ENCODE results near the gene WDR59. TPM values are rescaled to one million over a fixed set of nuclear protein-coding genes. Genes with fewer than 3 reads are reported as not detected.

WDR59 gene
- total RNA-seq, 1 experiment from 2014 or later = 26.8 TPM

DNA sequence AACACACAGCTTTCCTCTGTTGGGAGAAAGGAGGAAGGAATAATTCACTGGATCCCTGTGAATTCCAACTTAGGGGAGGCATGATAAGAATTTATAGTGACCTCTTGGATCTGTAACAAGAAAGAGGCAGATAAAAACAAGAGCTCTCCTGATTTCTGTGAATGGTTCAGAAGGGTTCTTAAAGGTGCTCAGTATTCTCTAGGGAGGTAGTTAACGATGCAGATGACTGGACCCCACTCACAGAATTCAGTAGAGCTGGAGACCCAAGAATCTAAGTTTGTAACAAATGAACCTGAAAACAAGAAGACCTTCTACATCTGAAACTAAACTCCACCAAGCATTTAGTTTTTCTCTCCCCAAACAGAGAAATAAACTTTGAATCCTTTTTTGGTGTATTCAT, 22.5 kb upstream of the WDR59 start:
- Histone ChIP-seq H2AFZ (ENCODE audit: low read length) (no peak overlapping the region), H3K27me3 (ENCODE audit: low read length) (no peaks in the 10 kb centered on the region), H4K20me1 (ENCODE audit: insufficient read depth, low read depth, low read length) (no peaks in the 10 kb centered on the region; the same call in 1 of the 2 replicates), H3K9me3 (ENCODE audit: low read length) (no peaks in the 10 kb centered on the region), H3K36me3 (ENCODE audit: insufficient read depth, low read length) (no peaks in the 10 kb centered on the region), H3K79me2 (ENCODE audit: low read length) (no peaks in the 10 kb centered on the region), H3K9ac (ENCODE audit: low read length) (no peak overlapping the region), H3K4me1 (ENCODE audit: low read length) (no peaks in the 10 kb centered on the region; the same call in 1 of the 2 replicates), H3K9me2 (replicated peaks; ENCODE audit: insufficient read depth, low read length) (no peaks in the 10 kb centered on the region), H3K4me2 (ENCODE audit: low read depth, low read length, poor library complexity, severe bottlenecking) (no peak overlapping the region), H3K4me3 (ENCODE audit: low read length) (no peak overlapping the region), H3K27ac (ENCODE audit: low read length) (no peak overlapping the region)
- no peak for DNase-seq

DNA sequence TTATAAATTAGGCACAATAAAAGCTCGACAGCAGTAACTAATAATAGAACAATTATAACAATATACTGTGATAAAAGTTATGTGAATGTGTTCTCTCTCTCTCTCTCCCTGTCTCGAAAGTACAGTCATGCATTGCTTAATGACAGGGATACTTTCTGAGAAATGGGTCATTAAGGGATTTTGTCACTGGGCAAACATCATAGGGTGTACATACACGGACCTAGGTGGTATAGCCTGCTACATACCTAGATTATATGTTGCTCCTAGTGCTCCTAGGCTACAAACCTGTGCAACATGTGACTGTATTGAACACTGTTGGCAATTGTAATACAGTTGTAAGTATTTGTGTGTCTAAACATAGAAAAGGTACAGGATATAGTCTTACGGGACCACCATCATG, 20.8 kb upstream of the WDR59 start:
- Histone ChIP-seq H3K27ac (ENCODE audit: low read length) (no peak overlapping the region), H2AFZ (ENCODE audit: low read length) (no peak overlapping the region), H3K9ac (ENCODE audit: low read length) (no peak overlapping the region), H3K79me2 (ENCODE audit: low read length) (no peaks in the 10 kb centered on the region), H3K4me1 (ENCODE audit: low read length) (no peaks in the 10 kb centered on the region), H3K27me3 (ENCODE audit: low read length) (no peaks in the 10 kb centered on the region), H3K9me2 (replicated peaks; ENCODE audit: insufficient read depth, low read length) (no peaks in the 10 kb centered on the region), H3K36me3 (ENCODE audit: insufficient read depth, low read length) (no peaks in the 10 kb centered on the region), H3K4me3 (ENCODE audit: low read length) (no peak overlapping the region), H3K4me2 (ENCODE audit: low read depth, low read length, poor library complexity, severe bottlenecking) (no peak overlapping the region), H4K20me1 (ENCODE audit: insufficient read depth, low read depth, low read length) (no peaks in the 10 kb centered on the region; the same call in 1 of the 2 replicates), H3K9me3 (ENCODE audit: low read length) (no peaks in the 10 kb centered on the region)
- DNase-seq = no peak

DNA sequence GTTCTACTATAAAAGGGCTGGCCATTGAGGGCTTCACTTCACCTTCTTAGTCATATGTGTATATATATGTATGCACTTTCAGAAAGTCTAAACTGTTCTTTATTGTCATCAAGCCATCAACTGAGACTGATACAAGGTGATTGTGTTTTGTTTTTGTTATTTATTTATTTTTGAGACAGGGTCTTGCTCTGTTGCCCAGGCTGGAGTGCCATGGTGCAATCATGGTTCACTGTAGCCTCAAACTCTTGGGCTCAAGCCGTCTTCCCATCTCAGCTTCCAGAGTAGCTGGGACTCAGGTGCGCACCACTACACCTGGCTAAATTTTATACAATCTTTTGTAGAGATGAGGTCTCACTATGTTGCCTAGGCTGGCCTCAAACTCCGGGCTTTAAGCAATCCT, 19.5 kb upstream of the WDR59 start:
- Histone ChIP-seq H3K9ac (ENCODE audit: low read length) (no peak overlapping the region), H3K27me3 (ENCODE audit: low read length) (no peaks in the 10 kb centered on the region), H3K9me2 (replicated peaks; ENCODE audit: insufficient read depth, low read length) (no peaks in the 10 kb centered on the region), H3K4me3 (ENCODE audit: low read length) (no peak overlapping the region), H3K79me2 (ENCODE audit: low read length) (no peaks in the 10 kb centered on the region), H2AFZ (ENCODE audit: low read length) (no peak overlapping the region), H3K4me2 (ENCODE audit: low read depth, low read length, poor library complexity, severe bottlenecking) (no peak overlapping the region), H4K20me1 (ENCODE audit: insufficient read depth, low read depth, low read length) (peaks cover 6% of the 10 kb centered on the region; the same call in 1 of the 2 replicates), H3K36me3 (ENCODE audit: insufficient read depth, low read length) (no peaks in the 10 kb centered on the region), H3K4me1 (ENCODE audit: low read length) (peaks cover 7% of the 10 kb centered on the region), H3K9me3 (ENCODE audit: low read length) (no peaks in the 10 kb centered on the region), H3K27ac (ENCODE audit: low read length) (no peak overlapping the region)
- DNase-seq = no peak

DNA sequence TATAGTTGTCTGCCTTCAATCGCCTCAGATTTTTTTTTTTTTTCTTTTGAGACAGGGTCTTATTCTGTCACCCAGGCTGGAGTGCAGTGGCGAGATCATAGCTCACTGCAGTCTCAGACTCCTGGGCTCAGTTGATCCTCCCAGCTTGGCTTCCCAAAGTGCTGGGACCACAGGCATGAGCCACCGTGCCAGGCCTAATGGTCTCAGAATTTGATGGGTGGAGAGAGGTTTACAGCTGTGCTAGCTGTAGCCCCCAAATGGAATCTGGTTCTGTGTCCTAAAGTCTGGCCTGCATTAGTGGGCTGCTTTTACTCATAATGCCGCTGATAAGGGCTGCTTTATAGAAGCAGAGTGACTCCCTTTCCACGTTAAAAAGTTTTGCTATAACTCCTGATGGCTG, 19.0 kb upstream of the WDR59 start:
- H4K20me1 ChIP-seq (ENCODE audit: insufficient read depth, low read depth, low read length) = peaks cover 6% of the 10 kb centered on the region; the same call in 1 of the 2 replicates
- H3K27ac ChIP-seq (ENCODE audit: low read length) = no peak overlapping the region
- no peak for DNase-seq
- no peak overlapping the region for H3K4me3 ChIP-seq (ENCODE audit: low read length)
- no peak overlapping the region for H2AFZ ChIP-seq (ENCODE audit: low read length)
- H3K4me2 ChIP-seq (ENCODE audit: low read depth, low read length, poor library complexity, severe bottlenecking) = no peak overlapping the region
- H3K9me2 ChIP-seq (replicated peaks; ENCODE audit: insufficient read depth, low read length) = no peaks in the 10 kb centered on the region
- H3K79me2 ChIP-seq (ENCODE audit: low read length) = no peaks in the 10 kb centered on the region
- peaks cover 10% of the 10 kb centered on the region for H3K4me1 ChIP-seq (ENCODE audit: low read length)
- H3K9me3 ChIP-seq (ENCODE audit: low read length) = no peaks in the 10 kb centered on the region
- H3K9ac ChIP-seq (ENCODE audit: low read length) = no peak overlapping the region
- no peaks in the 10 kb centered on the region for H3K27me3 ChIP-seq (ENCODE audit: low read length)
- no peaks in the 10 kb centered on the region for H3K36me3 ChIP-seq (ENCODE audit: insufficient read depth, low read length)

DNA sequence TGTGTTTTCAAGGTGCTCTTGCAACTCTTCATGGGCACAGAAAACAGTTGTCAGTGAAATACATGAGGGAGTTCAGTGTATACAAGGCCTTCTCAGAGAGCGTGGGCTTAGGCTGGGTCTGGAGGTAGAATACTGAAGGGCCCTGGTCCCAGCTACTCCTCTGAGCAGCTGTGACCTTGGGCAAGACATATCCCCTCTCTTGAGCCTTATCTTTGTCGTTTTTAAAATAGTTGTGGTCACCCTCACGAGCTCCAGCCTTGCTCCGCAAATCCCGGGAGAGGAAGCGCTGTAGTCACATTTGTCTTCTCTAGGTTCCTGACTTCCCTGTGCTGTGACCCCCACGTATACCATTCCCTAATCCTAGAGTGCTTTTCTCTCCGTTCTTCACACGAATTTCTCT, 17.6 kb upstream of the WDR59 start:
- no peak overlapping the region for H2AFZ ChIP-seq (ENCODE audit: low read length)
- H3K4me3 ChIP-seq (ENCODE audit: low read length) = no peak overlapping the region
- H3K79me2 ChIP-seq (ENCODE audit: low read length) = no peaks in the 10 kb centered on the region
- no peaks in the 10 kb centered on the region for H3K9me3 ChIP-seq (ENCODE audit: low read length)
- H3K36me3 ChIP-seq (ENCODE audit: insufficient read depth, low read length) = no peaks in the 10 kb centered on the region
- H3K27ac ChIP-seq (ENCODE audit: low read length) = no peak overlapping the region
- peaks cover 17% of the 10 kb centered on the region for H3K4me1 ChIP-seq (ENCODE audit: low read length)
- H3K9me2 ChIP-seq (replicated peaks; ENCODE audit: insufficient read depth, low read length) = no peaks in the 10 kb centered on the region
- no peak overlapping the region for H3K4me2 ChIP-seq (ENCODE audit: low read depth, low read length, poor library complexity, severe bottlenecking)
- no peak for DNase-seq
- H4K20me1 ChIP-seq (ENCODE audit: insufficient read depth, low read depth, low read length) = peaks cover 6% of the 10 kb centered on the region; the same call in 1 of the 2 replicates
- no peak overlapping the region for H3K9ac ChIP-seq (ENCODE audit: low read length)
- no peaks in the 10 kb centered on the region for H3K27me3 ChIP-seq (ENCODE audit: low read length)

DNA sequence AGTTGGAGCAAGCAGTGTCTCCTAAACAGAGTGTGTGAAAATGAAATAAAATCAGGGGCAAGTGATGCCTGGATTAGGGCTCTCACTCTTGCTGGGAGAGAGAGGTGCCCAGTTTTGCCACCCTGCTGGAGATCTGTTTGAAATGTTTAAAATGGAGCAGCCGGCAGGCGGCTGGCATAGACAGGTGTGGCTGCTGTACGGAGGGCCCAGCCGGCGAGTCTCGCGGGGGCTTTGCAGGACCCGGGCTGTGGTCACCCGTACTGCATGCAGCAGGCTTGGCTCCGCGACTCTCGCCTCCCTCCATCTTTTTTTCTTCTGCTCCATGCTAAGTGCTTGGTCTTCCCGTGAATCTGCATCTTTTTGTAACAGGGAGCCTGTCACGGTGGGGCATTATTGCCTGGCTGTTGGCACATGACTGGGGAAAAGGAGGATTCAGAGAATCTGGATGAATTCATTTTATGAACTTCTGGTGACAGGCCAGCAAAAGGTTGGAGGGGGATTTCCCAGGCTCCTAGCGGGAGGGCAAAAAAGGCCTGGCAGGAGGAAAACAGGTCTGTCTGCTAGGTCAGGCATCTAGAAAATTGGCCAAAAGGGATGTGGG, 15.7 kb upstream of the WDR59 start:
- no peaks in the 10 kb centered on the region for H3K36me3 ChIP-seq (ENCODE audit: insufficient read depth, low read length)
- no peaks in the 10 kb centered on the region for H3K27me3 ChIP-seq (ENCODE audit: low read length)
- H4K20me1 ChIP-seq (ENCODE audit: insufficient read depth, low read depth, low read length) = peaks cover 6% of the 10 kb centered on the region; the same call in 1 of the 2 replicates
- H3K9ac ChIP-seq (ENCODE audit: low read length) = no peak overlapping the region
- no peak overlapping the region for H2AFZ ChIP-seq (ENCODE audit: low read length)
- H3K4me1 ChIP-seq (ENCODE audit: low read length) = peaks cover 17% of the 10 kb centered on the region
- H3K4me3 ChIP-seq (ENCODE audit: low read length) = no peak overlapping the region
- H3K79me2 ChIP-seq (ENCODE audit: low read length) = no peaks in the 10 kb centered on the region
- H3K4me2 ChIP-seq (ENCODE audit: low read depth, low read length, poor library complexity, severe bottlenecking) = peak overlapping the region; percentile 67
- H3K27ac ChIP-seq (ENCODE audit: low read length) = no peak overlapping the region
- no peaks in the 10 kb centered on the region for H3K9me2 ChIP-seq (replicated peaks; ENCODE audit: insufficient read depth, low read length)
- no peak for DNase-seq
- no peaks in the 10 kb centered on the region for H3K9me3 ChIP-seq (ENCODE audit: low read length)

DNA sequence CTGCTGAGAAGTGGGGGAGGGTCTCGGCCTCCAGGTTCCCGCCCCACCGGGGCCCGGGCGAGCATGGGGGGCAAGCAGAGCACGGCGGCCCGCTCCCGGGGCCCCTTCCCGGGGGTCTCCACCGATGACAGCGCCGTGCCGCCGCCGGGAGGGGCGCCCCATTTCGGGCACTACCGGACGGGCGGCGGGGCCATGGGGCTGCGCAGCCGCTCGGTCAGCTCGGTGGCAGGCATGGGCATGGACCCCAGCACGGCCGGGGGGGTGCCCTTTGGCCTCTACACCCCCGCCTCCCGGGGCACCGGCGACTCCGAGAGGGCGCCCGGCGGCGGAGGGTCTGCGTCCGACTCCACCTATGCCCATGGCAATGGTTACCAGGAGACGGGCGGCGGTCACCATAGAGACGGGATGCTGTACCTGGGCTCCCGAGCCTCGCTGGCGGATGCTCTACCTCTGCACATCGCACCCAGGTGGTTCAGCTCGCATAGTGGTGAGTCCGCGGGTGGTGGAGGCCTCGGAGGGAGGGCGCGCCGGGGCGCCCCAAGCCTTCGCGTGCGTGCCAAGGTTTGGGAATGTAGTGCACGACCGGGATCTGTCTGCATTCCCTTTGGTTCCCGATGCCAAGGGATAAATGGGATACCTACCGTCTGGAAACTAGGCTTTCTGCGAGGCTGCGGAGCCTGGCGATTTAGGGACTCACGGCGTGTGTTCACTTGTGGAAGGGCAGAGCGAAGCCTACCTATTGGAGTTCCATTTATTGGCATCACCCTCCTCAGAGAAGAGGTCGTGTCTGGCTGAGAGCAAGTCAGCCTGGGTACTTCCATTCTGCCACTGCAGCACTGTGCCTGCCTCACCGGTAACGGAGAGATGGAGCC, 14.9 kb upstream of the WDR59 start:
- Histone ChIP-seq H3K27ac (ENCODE audit: low read length) (no peak overlapping the region), H3K27me3 (ENCODE audit: low read length) (no peaks in the 10 kb centered on the region), H3K36me3 (ENCODE audit: insufficient read depth, low read length) (no peaks in the 10 kb centered on the region), H2AFZ (ENCODE audit: low read length) (no peak overlapping the region), H3K9me2 (replicated peaks; ENCODE audit: insufficient read depth, low read length) (no peaks in the 10 kb centered on the region), H3K4me1 (ENCODE audit: low read length) (peaks cover 17% of the 10 kb centered on the region), H4K20me1 (ENCODE audit: insufficient read depth, low read depth, low read length) (peaks cover 6% of the 10 kb centered on the region; the same call in 1 of the 2 replicates), H3K9ac (ENCODE audit: low read length) (peak overlapping the region; percentile 70), H3K9me3 (ENCODE audit: low read length) (no peaks in the 10 kb centered on the region), H3K4me2 (ENCODE audit: low read depth, low read length, poor library complexity, severe bottlenecking) (peak overlapping the region; percentile 67), H3K4me3 (ENCODE audit: low read length) (peak overlapping the region; percentile 69), H3K79me2 (ENCODE audit: low read length) (no peaks in the 10 kb centered on the region)
- no peak for DNase-seq

DNA sequence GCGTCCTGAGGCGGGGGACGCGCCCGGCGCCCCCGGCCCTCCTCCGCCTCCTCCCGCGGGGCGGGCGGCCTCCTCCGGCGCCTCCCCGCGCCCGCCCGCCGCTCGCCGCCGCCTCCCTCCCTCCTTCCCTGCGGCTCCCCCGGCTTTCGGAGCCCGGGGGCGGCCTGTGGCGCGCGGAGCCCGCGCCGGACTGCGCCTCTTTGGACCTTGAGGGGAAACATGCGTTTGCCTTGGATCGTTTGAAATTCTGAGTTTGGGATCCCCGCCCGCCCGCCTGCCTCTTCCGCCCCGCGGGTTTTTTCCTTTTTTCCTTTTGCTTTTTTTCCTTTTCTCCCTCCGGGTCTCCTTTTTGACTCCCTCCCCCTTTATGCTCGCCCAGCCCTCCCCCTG, 14.3 kb upstream of the WDR59 start:
- Histone ChIP-seq H3K4me1 (ENCODE audit: low read length) (peaks cover 17% of the 10 kb centered on the region), H3K4me2 (ENCODE audit: low read depth, low read length, poor library complexity, severe bottlenecking) (peak overlapping the region; percentile 67), H3K9me2 (replicated peaks; ENCODE audit: insufficient read depth, low read length) (no peaks in the 10 kb centered on the region), H3K4me3 (ENCODE audit: low read length) (peak overlapping the region; percentile 69), H3K27me3 (ENCODE audit: low read length) (no peaks in the 10 kb centered on the region), H3K9ac (ENCODE audit: low read length) (peak overlapping the region; percentile 70), H2AFZ (ENCODE audit: low read length) (no peak overlapping the region), H4K20me1 (ENCODE audit: insufficient read depth, low read depth, low read length) (peaks cover 6% of the 10 kb centered on the region; the same call in 1 of the 2 replicates), H3K36me3 (ENCODE audit: insufficient read depth, low read length) (no peaks in the 10 kb centered on the region), H3K9me3 (ENCODE audit: low read length) (no peaks in the 10 kb centered on the region), H3K27ac (ENCODE audit: low read length) (no peak overlapping the region), H3K79me2 (ENCODE audit: low read length) (no peaks in the 10 kb centered on the region)
- DNase-seq = no peak

Measured in Karpas-422 (cell line).